ENCODE results near the gene FOXS1. TPM values are rescaled to one million over a fixed set of nuclear protein-coding genes. Genes with fewer than 3 reads are reported as not detected.

The FOXS1 gene
- total RNA-seq, 1 experiment from 2014 or later, result 0.22 TPM

DNA sequence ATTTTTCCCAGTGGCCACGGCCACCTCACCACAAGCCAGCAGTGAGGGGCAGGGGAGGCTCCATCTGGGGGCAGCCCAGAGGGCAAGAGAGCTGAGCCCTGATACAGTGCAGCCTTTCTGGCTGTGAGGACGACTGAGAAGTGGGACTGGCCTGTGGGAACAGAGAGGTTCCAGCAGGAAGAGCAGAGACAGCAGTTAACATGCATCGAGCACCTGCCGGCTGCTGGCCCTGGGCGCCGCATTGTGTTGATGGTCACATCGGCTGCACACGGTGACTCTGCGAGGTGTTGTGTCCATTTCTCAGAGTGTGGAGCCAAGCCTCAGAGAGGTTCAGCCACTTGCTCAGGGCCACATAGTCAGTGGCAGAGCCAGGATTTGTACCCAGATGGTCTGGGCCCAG is 9.8 kb downstream of the FOXS1 start:
- no peak overlapping the region for H4K8ac ChIP-seq (replicated peaks; ENCODE audit: insufficient read length, low read depth, low read length)
- H3K4ac ChIP-seq (ENCODE audit: low read depth, low read length), result no peak overlapping the region
- no peaks in the 10 kb centered on the region for H3K27me3 ChIP-seq (ENCODE audit: insufficient read depth, low read length)
- H3K9ac ChIP-seq (ENCODE audit: extremely low read depth, insufficient read length, low read length), result no peak overlapping the region
- Mint-ChIP-seq H3K4me3 (no peak overlapping the region), H3K4me1 (peaks cover 14 to 16% of the 10 kb centered on the region in 2 experiments), H3K27me3 (ENCODE audit: low read depth) (peaks cover 2% of the 10 kb centered on the region), H3K36me3 (ENCODE audit: insufficient read depth in 1 of 3, low read depth in 3 of 3) (no peaks in the 10 kb centered on the region), H3K9me3 (no peaks in the 10 kb centered on the region), H3K27ac (no peak overlapping the region)
- no peak overlapping the region for H2AK5ac ChIP-seq (ENCODE audit: insufficient read length, low read length)
- no peaks in the 10 kb centered on the region; the same call in 1 of the 2 replicates for H3K4me1 ChIP-seq (ENCODE audit: insufficient read depth, low read length)
- H3K9me3 ChIP-seq (ENCODE audit: control insufficient read depth, low read depth, low read length), result no peaks in the 10 kb centered on the region
- no peak overlapping the region for H2BK15ac ChIP-seq (ENCODE audit: low read depth, low read length)
- no peak overlapping the region for H3K18ac ChIP-seq (ENCODE audit: insufficient read length, low read depth, low read length)
- H2AFZ ChIP-seq (ENCODE audit: low read length), result no peak overlapping the region
- H2BK12ac ChIP-seq (ENCODE audit: insufficient read length, low read depth, low read length), result no peak overlapping the region
- H3K4me2 ChIP-seq (ENCODE audit: insufficient read depth, insufficient read length, low read length), result no peak overlapping the region
- H3K27ac ChIP-seq (ENCODE audit: insufficient read length, low read depth, low read length), result no peak overlapping the region
- H3K79me2 ChIP-seq (ENCODE audit: insufficient read depth, low read length), result no peaks in the 10 kb centered on the region
- no peak overlapping the region for H2BK120ac ChIP-seq (ENCODE audit: low read depth, low read length, poor library complexity, severe bottlenecking)
- H3K23me2 ChIP-seq (ENCODE audit: insufficient read length, low read depth, low read length, poor library complexity, severe bottlenecking), result no peaks in the 10 kb centered on the region
- no peak overlapping the region for H4K5ac ChIP-seq (ENCODE audit: insufficient read length, low read depth, low read length)
- TF ChIP-seq CTCF (conservative IDR thresholded peaks at IDR 0.05), result no peak
- no peak overlapping the region for H4K91ac ChIP-seq (ENCODE audit: insufficient read length, low read depth, low read length)
- no peaks in the 10 kb centered on the region for H4K20me1 ChIP-seq (ENCODE audit: control insufficient read depth, insufficient read depth, insufficient read length)
- no peaks in the 10 kb centered on the region for H3K79me1 ChIP-seq (ENCODE audit: insufficient read depth, low read depth, low read length, poor library complexity, severe bottlenecking)
- H3K14ac ChIP-seq (ENCODE audit: insufficient read depth, low read length), result no peak overlapping the region
- no peak overlapping the region for H2BK5ac ChIP-seq (ENCODE audit: insufficient read length, low read length)
- WGBS (ENCODE audit: extremely low coverage, insufficient read length, low lambda C conversion rate), result no CpG with 5 or more reads among the region's 9 CpGs
- no peak overlapping the region for H3K23ac ChIP-seq (ENCODE audit: insufficient read length, low read depth, low read length)
- no peak overlapping the region for H3T11ph ChIP-seq (ENCODE audit: low read length)
- no peak overlapping the region for H3K56ac ChIP-seq (ENCODE audit: insufficient read length, low read depth, low read length)
- no peak for DNase-seq
- no peak overlapping the region for H2BK20ac ChIP-seq (ENCODE audit: low read depth, low read length, poor library complexity, severe bottlenecking)
